CD14-positive monocyte (primary cell): ENCODE results near the gene CHURC1. TPM values are rescaled to one million over a fixed set of nuclear protein-coding genes. Genes with fewer than 3 reads are reported as not detected.

Source experiments
- DNase-seq, 3 donors: peaks; one replicate each; pipeline ENCODE4 v3.0.0-alpha.2; 2011 to 2022
- H2AFZ ChIP-seq: 2 replicates; pipeline ENCODE4 v1.6.0; 2012; ENCODE audit warnings: mild to moderate bottlenecking, low read depth, low read length, inconsistent platforms; ENCODE audit not compliant: insufficient read depth, poor library complexity, severe bottlenecking
- H3K27ac ChIP-seq, 2 donors: 1 replicate in 1 of 2; 2 replicates in 1 of 2; pipeline ENCODE4 v1.5.1; 2012 to 2013; ENCODE audit warnings: low read length in 2 of 2, control low read depth in 1 of 2, inconsistent platforms in 1 of 2, low read depth in 1 of 2, mild to moderate bottlenecking in 1 of 2
- H3K27me3 ChIP-seq, 2 donors: one replicate each; pipeline versions ENCODE4 v1.6.0 to v1.6.1; 2011 to 2013; ENCODE audit warnings: low read length in 2 of 2; ENCODE audit not compliant: control insufficient read depth in 2 of 2, insufficient read depth in 2 of 2
- H3K36me3 ChIP-seq, 2 donors: replicated peaks in 1 of 2; 1 replicate in 1 of 2; 2 replicates in 1 of 2; pipeline versions ENCODE4 v1.5.1 to v1.6.1; 2012 to 2013; ENCODE audit warnings: low read length in 2 of 2, control low read depth in 1 of 2, inconsistent platforms in 1 of 2, mild to moderate bottlenecking in 1 of 2; ENCODE audit not compliant: insufficient read depth in 2 of 2, control insufficient read depth in 1 of 2
- H3K4me1 ChIP-seq, 2 donors: 1 replicate in 1 of 2; 2 replicates in 1 of 2; pipeline versions ENCODE4 v1.5.1 to v1.6.1; 2012 to 2013; ENCODE audit warnings: low read length in 2 of 2, control low read depth in 1 of 2, inconsistent platforms in 1 of 2, mild to moderate bottlenecking in 1 of 2, moderate library complexity in 1 of 2; ENCODE audit not compliant: insufficient read depth in 2 of 2, control insufficient read depth in 1 of 2
- H3K4me2 ChIP-seq: replicated peaks from 2 replicates; pipeline ENCODE3; 2012; ENCODE audit warnings: low read length, moderate library complexity, mild to moderate bottlenecking; ENCODE audit not compliant: poor library complexity, severe bottlenecking; ENCODE audit errors: extremely low read depth
- H3K4me3 ChIP-seq, 3 experiments: fragments of 200-600 bp in 1 of 3; sonication (generic) in 1 of 3; replicated peaks in 1 of 3; 1 replicate in 2 of 3; 2 replicates in 1 of 3; pipeline ENCODE4 v1.5.1; 2011 to 2013; ENCODE audit warnings: low read length in 3 of 3, mild to moderate bottlenecking in 3 of 3, control low read depth in 2 of 3, low read depth in 2 of 3, inconsistent platforms in 1 of 3, moderate library complexity in 1 of 3
- H3K79me2 ChIP-seq: 2 replicates; pipeline ENCODE4 v1.6.0; 2012; ENCODE audit warnings: mild to moderate bottlenecking, control low read depth, inconsistent platforms, low read length, moderate library complexity; ENCODE audit not compliant: insufficient read depth
- H3K9ac ChIP-seq: 2 replicates; pipeline ENCODE4 v1.6.0; 2017; ENCODE audit warnings: low read length, mild to moderate bottlenecking; ENCODE audit not compliant: insufficient read depth, poor library complexity, severe bottlenecking
- H3K9me3 ChIP-seq, 2 donors: replicated peaks in 1 of 2; 1 replicate in 1 of 2; 2 replicates in 1 of 2; pipeline versions ENCODE4 v1.5.1 to v1.6.1; 2012 to 2013; ENCODE audit warnings: low read length in 2 of 2, control low read depth in 1 of 2; ENCODE audit not compliant: control insufficient read depth in 1 of 2, insufficient read depth in 1 of 2
- H4K20me1 ChIP-seq: 2 replicates; pipeline ENCODE4 v1.6.0; 2012; ENCODE audit warnings: mild to moderate bottlenecking, low read length, control low read depth, moderate library complexity; ENCODE audit not compliant: insufficient read depth
- H3K27ac Mint-ChIP-seq, 7 donors: one replicate each; pipeline ENCODE4 v1.8.0; 2020; ENCODE audit warnings: mild to moderate bottlenecking in 7 of 7, mixed read lengths in 7 of 7, moderate library complexity in 6 of 7, inconsistent platforms in 2 of 7
- H3K27me3 Mint-ChIP-seq, 3 donors: one replicate each; pipeline ENCODE4 v1.8.0; 2021 to 2022; ENCODE audit warnings: low read depth in 3 of 3, mild to moderate bottlenecking in 3 of 3, mixed read lengths in 3 of 3, moderate library complexity in 3 of 3, inconsistent platforms in 1 of 3
- H3K36me3 Mint-ChIP-seq, 2 donors: one replicate each; pipeline ENCODE4 v1.8.0; 2020; ENCODE audit warnings: mixed read lengths in 2 of 2, inconsistent platforms in 1 of 2, mild to moderate bottlenecking in 1 of 2
- H3K4me1 Mint-ChIP-seq: one replicate; pipeline ENCODE4 v1.8.0; 2020; ENCODE audit warnings: mild to moderate bottlenecking, mixed read lengths
- H3K4me3 Mint-ChIP-seq, 2 donors: one replicate each; pipeline ENCODE4 v1.8.0; 2020; ENCODE audit warnings: mild to moderate bottlenecking in 2 of 2, mixed read lengths in 2 of 2, moderate library complexity in 1 of 2
- H3K9me3 Mint-ChIP-seq, 7 donors: one replicate each; pipeline ENCODE4 v1.8.0; 2020 to 2022; ENCODE audit warnings: mixed read lengths in 7 of 7, mild to moderate bottlenecking in 6 of 7, moderate library complexity in 6 of 7, inconsistent platforms in 2 of 7
- WGBS: methylation state at CpG from one replicate; pipeline ENCODE4 v1.1.5; 2013; ENCODE audit warnings: missing lambda C conversion rate; ENCODE audit not compliant: insufficient coverage; 5-methylcytosine and 5-hydroxymethylcytosine counted together
- intact Hi-C, 2 donors: fragments of 100-400 bp; cut with micrococcal nuclease; formaldehyde crosslinking; loops; one replicate each; pipeline versions ENCODE4 v1.15.0 to v1.15.1; 2023
- polyA plus RNA-seq, 3 donors: library from polyadenylated mRNA; depleted of rRNA in 1 of 3; unstranded in 2 of 3; stranded (reverse) in 1 of 3; fragments of 300-500 nt in 2 of 3; fragments of >200 nt in 1 of 3; fragmentation: Illumina TruSeq in 2 of 3; gene quantifications; 1 replicate in 2 of 3; 2 replicates in 1 of 3; pipeline ENCODE4 v1.2.3, GENCODE V29; 2012 to 2021
- TF ChIP-seq, protein P1 (sequence below): fragments of 200-600 bp; IDR thresholded peaks from one replicate; pipeline ENCODE4 v1.8.0; 2022; ENCODE audit warnings: antibody characterized with exemption, mild to moderate bottlenecking

The CHURC1 gene
- polyA plus RNA-seq, 3 donors = 31.1 to 98.3 (median 81.2) TPM

DNA sequence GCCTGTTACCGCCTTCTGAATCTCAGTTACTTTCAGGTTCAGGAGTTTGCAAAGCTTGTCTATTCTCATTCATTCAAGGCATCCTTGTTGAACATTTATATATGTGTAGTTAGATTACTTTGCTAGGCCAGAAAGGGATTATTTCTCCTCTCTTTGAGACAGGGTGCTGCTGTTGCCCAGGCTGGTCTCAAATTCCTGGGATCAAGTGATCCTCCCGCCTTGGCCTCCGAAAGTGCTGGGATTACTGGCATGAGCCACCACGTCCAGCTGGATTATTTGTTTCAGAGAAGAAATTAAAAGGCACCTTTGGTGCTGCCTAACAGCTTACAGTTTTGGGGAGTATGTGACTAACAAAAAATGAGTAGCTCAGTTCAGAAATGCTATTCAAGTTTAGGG, 772 bp downstream of the CHURC1 start:
- peaks cover 0 to 2% of the 10 kb centered on the region in 2 donors for H3K27me3 ChIP-seq
- no peaks in the 10 kb centered on the region for H3K9me3 ChIP-seq
- H3K4me3 ChIP-seq = peak overlapping the region; percentile 89 to 97 (median 93)
- H3K36me3 ChIP-seq = no peaks in the 10 kb centered on the region
- peak overlapping the region; percentile 98 for H3K9ac ChIP-seq
- peak overlapping the region; percentile 92 to 97 (median 95) for H3K27ac Mint-ChIP-seq
- peak overlapping the region; percentile 91 for H3K4me2 ChIP-seq
- no peak for DNase-seq
- peaks cover 29% of the 10 kb centered on the region for H3K4me1 Mint-ChIP-seq
- H3K4me1 ChIP-seq = peaks cover 21 to 24% of the 10 kb centered on the region in 2 donors
- intact Hi-C loops = loop anchor here (10.0 kb wide), 3 partner anchors 70 to 260 kb away; partner anchors contain the start of genes FNTB (in 2 of the 2) and MAX (in 2 of the 2)
- peaks cover 0 to 2% (median 0%) of the 10 kb centered on the region in 7 donors for H3K9me3 Mint-ChIP-seq
- WGBS = 78% methylated on average over 2 of the region's 4 CpGs
- TF ChIP-seq, protein P1, sequence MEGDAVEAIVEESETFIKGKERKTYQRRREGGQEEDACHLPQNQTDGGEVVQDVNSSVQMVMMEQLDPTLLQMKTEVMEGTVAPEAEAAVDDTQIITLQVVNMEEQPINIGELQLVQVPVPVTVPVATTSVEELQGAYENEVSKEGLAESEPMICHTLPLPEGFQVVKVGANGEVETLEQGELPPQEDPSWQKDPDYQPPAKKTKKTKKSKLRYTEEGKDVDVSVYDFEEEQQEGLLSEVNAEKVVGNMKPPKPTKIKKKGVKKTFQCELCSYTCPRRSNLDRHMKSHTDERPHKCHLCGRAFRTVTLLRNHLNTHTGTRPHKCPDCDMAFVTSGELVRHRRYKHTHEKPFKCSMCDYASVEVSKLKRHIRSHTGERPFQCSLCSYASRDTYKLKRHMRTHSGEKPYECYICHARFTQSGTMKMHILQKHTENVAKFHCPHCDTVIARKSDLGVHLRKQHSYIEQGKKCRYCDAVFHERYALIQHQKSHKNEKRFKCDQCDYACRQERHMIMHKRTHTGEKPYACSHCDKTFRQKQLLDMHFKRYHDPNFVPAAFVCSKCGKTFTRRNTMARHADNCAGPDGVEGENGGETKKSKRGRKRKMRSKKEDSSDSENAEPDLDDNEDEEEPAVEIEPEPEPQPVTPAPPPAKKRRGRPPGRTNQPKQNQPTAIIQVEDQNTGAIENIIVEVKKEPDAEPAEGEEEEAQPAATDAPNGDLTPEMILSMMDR = no peak
- peak overlapping the region; percentile 8 to 98 for H3K27ac ChIP-seq
- peaks cover 3 to 7% (median 6%) of the 10 kb centered on the region in 3 donors for H3K27me3 Mint-ChIP-seq
- peaks cover 41% of the 10 kb centered on the region for H4K20me1 ChIP-seq
- H3K4me3 Mint-ChIP-seq = peak overlapping the region; percentile 81 to 92
- H3K79me2 ChIP-seq = peaks cover 57% of the 10 kb centered on the region
- peaks cover 5 to 14% of the 10 kb centered on the region in 2 donors for H3K36me3 Mint-ChIP-seq
- peak overlapping the region; percentile 92 for H2AFZ ChIP-seq

DNA sequence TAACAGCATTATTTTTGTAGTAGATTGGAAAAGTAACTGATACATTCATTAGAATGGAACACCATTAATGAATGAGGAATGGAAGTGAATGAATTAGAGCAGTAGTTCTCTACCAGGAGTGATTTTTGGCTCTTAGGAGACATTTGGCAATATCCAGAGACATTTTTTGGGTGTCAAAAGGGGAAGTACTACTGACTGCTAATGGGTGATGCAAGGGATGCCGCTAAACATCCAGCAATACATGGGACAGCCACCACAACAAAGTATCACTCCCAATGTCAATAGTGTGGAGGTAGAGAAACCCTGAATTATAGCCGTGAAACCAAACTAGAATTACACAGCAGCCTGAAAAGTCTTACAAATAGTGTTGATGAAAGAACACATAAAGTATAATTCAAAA, 1.5 kb downstream of the CHURC1 start:
- H3K79me2 ChIP-seq = peaks cover 65% of the 10 kb centered on the region
- no CpG with 5 or more reads among the region's 2 CpGs for WGBS
- peaks cover 0 to 2% of the 10 kb centered on the region in 2 donors for H3K27me3 ChIP-seq
- intact Hi-C loops = loop anchor here (10.0 kb wide), 3 partner anchors 69 to 261 kb away; partner anchors contain the start of genes FNTB (in 2 of the 2) and MAX (in 2 of the 2)
- no peak overlapping the region for H2AFZ ChIP-seq
- Mint-ChIP-seq H3K4me3 (peak overlapping the region in 1 of 2 donors; percentile 44), H3K36me3 (peaks cover 5 to 21% of the 10 kb centered on the region in 2 donors), H3K4me1 (peaks cover 29% of the 10 kb centered on the region), H3K9me3 (peaks cover 0 to 2% (median 0%) of the 10 kb centered on the region in 7 donors), H3K27me3 (peaks cover 3 to 7% (median 3%) of the 10 kb centered on the region in 3 donors), H3K27ac (peak overlapping the region; percentile 69 to 97 (median 95))
- peak overlapping the region; percentile 91 for H3K4me2 ChIP-seq
- DNase-seq = peak; percentile 68 to 86 (median 84)
- H3K4me1 ChIP-seq = peaks cover 21 to 24% of the 10 kb centered on the region in 2 donors
- no peaks in the 10 kb centered on the region for H3K9me3 ChIP-seq
- no peak overlapping the region for H3K9ac ChIP-seq
- peaks cover 0 to 7% of the 10 kb centered on the region in 2 donors for H3K36me3 ChIP-seq
- TF ChIP-seq, protein P1 = no peak
- H3K27ac ChIP-seq = peak overlapping the region in 1 of 2 donors; percentile 98
- H4K20me1 ChIP-seq = peaks cover 49% of the 10 kb centered on the region
- peak overlapping the region in 1 of 3 experiments; percentile 89 for H3K4me3 ChIP-seq
